HG02840 (cell line): ENCODE results near the gene ATP13A4.

ENCODE experiments used
- ATAC-seq: cut with Tn5 transposase; IDR thresholded peaks from one replicate; pipeline ENCODE4 v1.9.1; 2021; ENCODE audit warnings: mild to moderate bottlenecking, moderate library complexity, moderate number of reproducible peaks; ENCODE audit not compliant: unreplicated experiment, low FRiP score

ATP13A4 gene

GRCh38 chr3:193407112-193407511, 147.6 kb downstream of the ATP13A4 start:
- no peak for ATAC-seq

GRCh38 chr3:193403307-193403706, 151.4 kb downstream of the ATP13A4 start:
- ATAC-seq = no peak

GRCh38 chr3:193400304-193400703, 154.4 kb downstream of the ATP13A4 start:
- ATAC-seq = no peak

- ATAC-seq = no peak
Observed at GRCh38 chr3:193396451-193397244, 158.0 kb downstream of the ATP13A4 start.

- ATAC-seq = no peak
Observed at GRCh38 chr3:193391902-193392301, 162.8 kb downstream of the ATP13A4 start.

- ATAC-seq = no peak
Observed at GRCh38 chr3:193389335-193389734, 165.4 kb downstream of the ATP13A4 start.

- no peak for ATAC-seq
Observed at GRCh38 chr3:193388361-193388760, 166.3 kb downstream of the ATP13A4 start.

GRCh38 chr3:193387596-193387995, 167.1 kb downstream of the ATP13A4 start:
- ATAC-seq = no peak

GRCh38 chr3:193378706-193379105, 176.0 kb downstream of the ATP13A4 start, which contains the start of gene ATP13A5:
Gene ATP13A5, minus strand, starts transcription at chr3:193378753. Its CDS starts 28 bp downstream, at chr3:193378725.
- ATAC-seq = no peak

GRCh38 chr3:193377591-193377990, 177.1 kb downstream of the ATP13A4 start:
- ATAC-seq = no peak

- no peak for ATAC-seq
Observed at GRCh38 chr3:193375614-193376013, 179.1 kb downstream of the ATP13A4 start.

GRCh38 chr3:193372783-193373182, 181.9 kb downstream of the ATP13A4 start:
- no peak for ATAC-seq

GRCh38 chr3:193367868-193368267, 186.8 kb downstream of the ATP13A4 start:
- ATAC-seq = no peak

- ATAC-seq = no peak
Observed at GRCh38 chr3:193357291-193357690, 197.4 kb downstream of the ATP13A4 start.

- ATAC-seq = no peak
Observed at GRCh38 chr3:193354423-193354822, 200.3 kb downstream of the ATP13A4 start.
